OCI-LY3 (cell line): ENCODE data around the gene TOLLIP.
"Not testable (repeated sequence)": the region's sequence is repeated elsewhere in the genome, so short reads cannot be mapped to it uniquely, and the experiment has no call there.

Experiments used
- H2AFZ ChIP-seq: fragments of 200-600, 300-600 bp; shearing (Covaris generic); 2 replicates; pipeline ENCODE4 v1.6.0; 2014; ENCODE audit warnings: antibody characterized with exemption, low read depth, low read length
- H3K27ac ChIP-seq: fragments of 200-600, 300-600 bp; sonication (generic); 2 replicates; pipeline ENCODE4 v1.5.1; 2014; ENCODE audit warnings: mild to moderate bottlenecking, low read length, moderate library complexity, mixed read lengths
- H3K27me3 ChIP-seq: fragments of 200-600, 300-600 bp; sonication (generic); 2 replicates; pipeline ENCODE4 v1.6.1; 2014; ENCODE audit warnings: low read depth, low read length, mixed read lengths
- H3K36me3 ChIP-seq: fragments of 200-600, 300-600 bp; sonication (generic); replicated peaks from 2 replicates; pipeline ENCODE3; 2014; ENCODE audit warnings: low read depth, low read length, mixed read lengths
- H3K4me1 ChIP-seq: fragments of 300-600, 200-600 bp; sonication (generic); 2 replicates; pipeline ENCODE4 v1.6.1; 2014; ENCODE audit warnings: low read length, mixed read lengths
- H3K4me2 ChIP-seq: fragments of 200-600, 300-600 bp; sonication (generic); 2 replicates; pipeline ENCODE4 v1.6.1; 2014; ENCODE audit warnings: low read length, mixed read lengths
- H3K4me3 ChIP-seq: fragments of 300-600, 200-600 bp; sonication (generic); 2 replicates; pipeline ENCODE4 v1.5.1; 2014; ENCODE audit warnings: antibody characterized with exemption, mild to moderate bottlenecking, low read length, moderate library complexity
- H3K79me2 ChIP-seq: fragments of 300-600, 200-600 bp; shearing (Covaris generic); 2 replicates; pipeline ENCODE4 v1.6.1; 2014; ENCODE audit warnings: mild to moderate bottlenecking, low read length, mixed read lengths
- H3K9ac ChIP-seq: fragments of 300-600, 200-600 bp; shearing (Covaris generic); 2 replicates; pipeline ENCODE4 v1.6.0; 2014; ENCODE audit warnings: mild to moderate bottlenecking, low read length, moderate library complexity
- H3K9me3 ChIP-seq: fragments of 200-600, 300-600 bp; shearing (Covaris generic); 2 replicates; pipeline ENCODE4 v1.6.1; 2014; ENCODE audit warnings: low read length, mixed read lengths; ENCODE audit not compliant: insufficient read depth
- H4K20me1 ChIP-seq: fragments of 200-600, 300-600 bp; sonication (generic); 2 replicates; pipeline ENCODE4 v1.6.1; 2016; ENCODE audit warnings: low read length, mixed read lengths; ENCODE audit not compliant: insufficient read depth
- CTCF ChIP-seq: fragments of 200-600, 300-600 bp; sonication (generic); IDR thresholded peaks from 2 replicates; pipeline ENCODE4 v1.5.1; 2014; ENCODE audit warnings: antibody characterized with exemption, low read length, low read depth
- EZH2phosphoT487 ChIP-seq: fragments of 200-600 bp; shearing (Covaris generic); IDR thresholded peaks from 2 replicates; pipeline ENCODE4 v1.6.1; 2018; ENCODE audit warnings: antibody characterized with exemption, mixed run types, low read depth

The TOLLIP gene

GRCh38 chr11:1251236-1251770 is 58.1 kb downstream of the TOLLIP start:
- no peaks in the 10 kb centered on the region for H3K9me3 ChIP-seq

DNA sequence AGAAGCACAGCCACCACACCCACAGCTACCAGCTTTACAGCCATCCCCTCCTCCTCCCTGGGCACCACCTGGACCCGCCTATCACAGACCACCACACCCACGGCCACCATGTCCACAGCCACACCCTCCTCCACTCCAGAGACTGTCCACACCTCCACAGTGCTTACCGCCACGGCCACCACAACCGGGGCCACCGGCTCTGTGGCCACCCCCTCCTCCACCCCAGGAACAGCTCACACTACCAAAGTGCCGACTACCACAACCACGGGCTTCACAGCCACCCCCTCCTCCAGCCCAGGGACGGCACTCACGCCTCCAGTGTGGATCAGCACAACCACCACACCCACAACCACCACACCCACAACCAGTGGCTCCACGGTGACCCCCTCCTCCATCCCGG is 59.0 kb downstream of the TOLLIP start:
- H3K4me1 ChIP-seq, H4K20me1 ChIP-seq, H3K36me3 ChIP-seq, H3K9me3 ChIP-seq, H3K9ac ChIP-seq, H3K4me2 ChIP-seq, H3K27ac ChIP-seq, H3K27me3 ChIP-seq, H3K4me3 ChIP-seq, H2AFZ ChIP-seq, H3K79me2 ChIP-seq: not testable (repeated sequence)

More at GRCh38 chr11:1251236-1251770, 58.1 kb downstream of the TOLLIP start:
- no peaks in the 10 kb centered on the region for H4K20me1 ChIP-seq
- no peak overlapping the region for H3K4me3 ChIP-seq
- H3K4me1 ChIP-seq, result no peaks in the 10 kb centered on the region
- H3K79me2 ChIP-seq, result no peaks in the 10 kb centered on the region
- H2AFZ ChIP-seq, result no peak overlapping the region
- no peak overlapping the region for H3K9ac ChIP-seq
- no peak overlapping the region for H3K4me2 ChIP-seq
- no peaks in the 10 kb centered on the region for H3K36me3 ChIP-seq
- TF ChIP-seq CTCF, result no peak
- no peak for TF ChIP-seq EZH2phosphoT487
- H3K27me3 ChIP-seq, result no peaks in the 10 kb centered on the region
- no peak overlapping the region for H3K27ac ChIP-seq

- not testable (repeated sequence) for H3K27me3 ChIP-seq, H3K9me3 ChIP-seq, H3K4me3 ChIP-seq, H3K36me3 ChIP-seq, H3K27ac ChIP-seq, H3K4me1 ChIP-seq, H3K9ac ChIP-seq, H2AFZ ChIP-seq, H3K4me2 ChIP-seq, H3K79me2 ChIP-seq, H4K20me1 ChIP-seq
These were observed 60.5 kb downstream of the TOLLIP start for GRCh38 chr11:1248951-1249350.

GRCh38 chr11:1247026-1247425 is 62.4 kb downstream of the TOLLIP start:
- H3K9ac ChIP-seq, H4K20me1 ChIP-seq, H3K9me3 ChIP-seq, H3K4me3 ChIP-seq, H3K79me2 ChIP-seq, H3K27me3 ChIP-seq, H3K4me2 ChIP-seq, H2AFZ ChIP-seq, H3K4me1 ChIP-seq, H3K36me3 ChIP-seq, H3K27ac ChIP-seq: not testable (repeated sequence)

- not testable (repeated sequence) for H3K4me1 ChIP-seq, H3K27ac ChIP-seq, H4K20me1 ChIP-seq, H3K79me2 ChIP-seq, H3K9ac ChIP-seq, H3K9me3 ChIP-seq, H3K27me3 ChIP-seq, H3K4me2 ChIP-seq, H3K4me3 ChIP-seq, H3K36me3 ChIP-seq, H2AFZ ChIP-seq
These were observed 63.1 kb downstream of the TOLLIP start for GRCh38 chr11:1246301-1246700.

DNA sequence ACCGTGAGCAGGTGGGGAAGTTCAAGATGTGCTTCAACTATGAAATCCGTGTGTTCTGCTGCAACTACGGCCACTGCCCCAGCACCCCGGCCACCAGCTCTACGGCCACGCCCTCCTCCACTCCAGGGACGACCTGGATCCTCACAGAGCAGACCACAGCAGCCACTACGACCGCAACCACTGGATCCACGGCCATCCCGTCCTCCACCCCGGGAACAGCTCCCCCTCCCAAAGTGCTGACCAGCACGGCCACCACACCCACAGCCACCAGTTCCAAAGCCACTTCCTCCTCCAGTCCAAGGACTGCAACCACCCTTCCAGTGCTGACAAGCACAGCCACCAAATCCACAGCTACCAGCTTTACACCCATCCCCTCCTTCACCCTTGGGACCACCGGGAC is 63.7 kb downstream of the TOLLIP start:
- not testable (repeated sequence) for H4K20me1 ChIP-seq, H3K27ac ChIP-seq, H3K9me3 ChIP-seq, H3K4me3 ChIP-seq, H3K79me2 ChIP-seq, H3K27me3 ChIP-seq, H3K9ac ChIP-seq, H3K4me2 ChIP-seq, H3K4me1 ChIP-seq, H3K36me3 ChIP-seq, H2AFZ ChIP-seq

DNA sequence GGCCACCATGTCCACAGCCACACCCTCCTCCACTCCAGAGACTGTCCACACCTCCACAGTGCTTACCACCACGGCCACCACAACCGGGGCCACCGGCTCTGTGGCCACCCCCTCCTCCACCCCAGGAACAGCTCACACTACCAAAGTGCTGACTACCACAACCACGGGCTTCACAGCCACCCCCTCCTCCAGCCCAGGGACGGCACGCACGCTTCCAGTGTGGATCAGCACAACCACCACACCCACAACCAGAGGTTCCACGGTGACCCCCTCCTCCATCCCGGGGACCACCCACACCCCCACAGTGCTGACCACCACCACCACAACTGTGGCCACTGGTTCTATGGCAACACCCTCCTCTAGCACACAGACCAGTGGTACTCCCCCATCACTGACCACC is 64.9 kb downstream of the TOLLIP start:
- not testable (repeated sequence) for H4K20me1 ChIP-seq, H3K9ac ChIP-seq, H3K27ac ChIP-seq, H3K9me3 ChIP-seq, H3K36me3 ChIP-seq, H3K27me3 ChIP-seq, H3K4me1 ChIP-seq, H3K4me2 ChIP-seq, H2AFZ ChIP-seq, H3K4me3 ChIP-seq, H3K79me2 ChIP-seq

- not testable (repeated sequence) for H3K27ac ChIP-seq, H3K27me3 ChIP-seq, H3K4me2 ChIP-seq, H3K9me3 ChIP-seq, H3K9ac ChIP-seq, H3K4me3 ChIP-seq, H3K4me1 ChIP-seq, H3K79me2 ChIP-seq, H4K20me1 ChIP-seq, H2AFZ ChIP-seq, H3K36me3 ChIP-seq
These were observed 65.9 kb downstream of the TOLLIP start for GRCh38 chr11:1243521-1243920.

GRCh38 chr11:1242751-1243150 is 66.7 kb downstream of the TOLLIP start:
- not testable (repeated sequence) for H3K4me2 ChIP-seq, H3K27ac ChIP-seq, H3K79me2 ChIP-seq, H3K4me1 ChIP-seq, H3K27me3 ChIP-seq, H2AFZ ChIP-seq, H3K9me3 ChIP-seq, H3K4me3 ChIP-seq, H3K36me3 ChIP-seq, H3K9ac ChIP-seq, H4K20me1 ChIP-seq
